Measurements from ENCODE around the gene TNRC6C.

The TNRC6C gene

DNA sequence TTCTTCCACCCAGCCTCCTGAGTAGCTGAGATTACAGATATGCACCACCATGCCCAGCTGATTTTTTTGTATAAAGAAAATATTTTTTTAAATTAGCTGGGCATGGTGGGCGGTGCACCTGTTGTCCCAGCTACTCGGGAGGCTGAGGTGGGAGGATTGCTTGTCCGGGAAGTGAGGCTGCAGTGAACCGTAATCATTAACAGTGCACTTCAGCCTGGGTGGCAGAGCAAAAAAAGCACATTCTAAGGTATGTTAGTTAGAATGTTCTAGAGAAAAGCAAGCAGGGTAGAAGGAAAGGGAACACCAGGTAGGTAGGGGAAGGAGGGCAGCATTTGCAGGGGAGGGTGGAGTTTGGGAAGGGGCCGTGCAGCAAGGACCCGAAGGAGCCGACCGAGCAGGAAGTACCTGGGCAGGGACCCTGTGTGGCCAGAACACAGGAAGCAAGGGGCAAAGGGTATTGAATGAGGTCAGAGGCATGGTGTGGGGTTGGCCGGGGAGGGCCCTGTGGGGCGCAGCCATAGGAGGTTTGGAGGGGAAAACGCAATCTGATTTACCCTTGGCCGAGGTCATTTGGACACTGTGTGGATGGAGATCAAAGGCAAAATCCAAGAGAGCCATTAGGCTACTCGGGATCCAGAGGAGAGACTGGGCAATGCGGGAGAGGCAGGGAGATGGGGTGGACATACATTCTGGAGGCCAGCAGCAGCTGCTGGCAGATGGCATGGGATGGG, 189.9 kb downstream of the TNRC6C start:
- DNase-seq (ENCODE audit: low read depth in 1 of 2, low spot score in 1 of 2), result no peak

DNA sequence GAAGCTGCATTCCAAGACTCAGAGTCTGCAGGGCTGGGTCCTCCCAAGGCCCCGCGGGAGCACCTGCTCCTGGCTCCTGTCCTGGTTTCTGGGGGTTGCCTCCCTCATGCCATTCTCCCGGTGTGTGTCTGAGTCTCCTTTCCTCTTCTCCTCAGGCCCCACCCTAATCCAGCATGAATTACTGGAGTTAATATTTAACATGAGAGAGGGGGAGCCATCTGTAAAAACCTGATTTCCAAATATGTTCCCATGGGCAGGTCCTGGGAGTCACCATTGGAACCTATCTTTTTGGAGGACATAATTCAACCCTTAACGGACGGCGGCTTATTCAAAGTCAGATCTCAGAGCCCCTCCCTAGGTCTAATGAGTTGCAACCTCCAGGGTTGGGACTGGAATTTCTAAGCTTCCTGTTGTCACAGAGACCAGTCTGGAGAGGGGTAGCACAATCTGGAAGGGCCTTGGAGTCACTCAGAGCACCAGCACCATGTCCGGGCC, 193.1 kb downstream of the TNRC6C start:
- no peak for DNase-seq (ENCODE audit: low read depth in 1 of 2, low spot score in 1 of 2)

DNA sequence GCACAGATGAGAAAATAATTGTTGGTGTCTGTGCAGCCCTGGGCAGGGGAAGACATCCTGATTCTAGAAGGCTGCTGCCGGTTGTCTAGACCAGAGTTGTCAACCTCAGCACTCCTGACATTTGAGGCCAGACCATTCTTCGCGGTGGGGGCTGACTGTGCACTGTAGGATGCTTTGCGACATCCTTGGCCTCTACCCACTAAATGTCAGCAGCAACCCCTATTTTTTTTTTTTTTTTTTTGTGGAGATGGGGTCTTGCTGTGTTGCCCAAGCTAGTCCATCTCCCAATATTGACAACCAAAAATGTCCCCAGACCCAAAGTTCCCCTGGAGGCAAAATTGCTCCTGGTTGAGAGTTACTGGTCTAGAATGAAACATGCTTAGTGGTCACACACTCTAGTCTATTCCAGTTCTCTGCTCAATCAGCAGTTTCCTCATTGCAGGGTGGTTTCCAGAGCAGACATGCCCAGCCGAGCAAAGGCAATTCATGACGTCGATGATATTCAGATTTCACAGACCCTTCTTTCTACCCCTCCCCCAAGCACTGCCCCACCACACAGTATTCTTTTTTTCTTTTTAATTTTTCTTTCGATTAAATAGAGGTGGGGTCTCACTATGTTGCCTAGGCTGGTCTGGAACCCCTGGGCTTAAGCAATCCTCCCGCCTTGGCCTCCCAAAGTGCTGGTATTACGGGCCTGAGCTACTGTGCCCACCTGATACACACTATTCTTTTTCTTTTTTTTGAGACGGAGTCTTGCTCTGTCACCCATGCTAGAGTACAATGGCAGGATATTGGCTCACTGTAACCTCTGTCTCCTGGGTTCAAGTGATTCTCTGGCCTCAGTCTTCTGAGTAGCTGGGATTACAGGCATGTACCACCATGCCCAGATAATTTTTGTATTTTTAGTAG, 196.7 kb downstream of the TNRC6C start:
- no peak for DNase-seq (ENCODE audit: low read depth in 1 of 2, low spot score in 1 of 2)
